Measurements from ENCODE around the gene FAM72C. TPM values are rescaled to one million over a fixed set of nuclear protein-coding genes. Genes with fewer than 3 reads are reported as not detected.
"Not testable (repeated sequence)": the region's sequence is repeated elsewhere in the genome, so short reads cannot be mapped to it uniquely, and the experiment has no call there.

Gene FAM72C
- total and polyA plus RNA-seq, 2 of the 4 experiments (the other 2 are of a cell fraction), result 0.72 to 1.8 TPM

- in situ Hi-C loops (cut with MboI; ENCODE audit: low sequenced_read_pairs); H3K79me1 ChIP-seq (ENCODE audit: low read depth in 1 of 2, low read length in 2 of 2); H3K4ac ChIP-seq (ENCODE audit: low read depth, low read length); H3K9me1 ChIP-seq (ENCODE audit: insufficient read depth, low read length); H4K8ac ChIP-seq (ENCODE audit: low read depth in 2 of 2, low read length in 2 of 2); H2AFZ ChIP-seq (replicated peaks; ENCODE audit: low read length, poor library complexity); H3K36me3 ChIP-seq (ENCODE audit: control insufficient read depth, insufficient read depth, low read length); CTCF ChIA-PET; H3K27ac ChIP-seq (ENCODE audit: insufficient read depth, low read length); H2BK15ac ChIP-seq (ENCODE audit: low read depth, low read length); POLR2A ChIA-PET (ENCODE audit: unreplicated experiment); BruUV-seq (replicated peaks); H3K56ac ChIP-seq (ENCODE audit: extremely low read depth, insufficient read depth, low read length); H2AK5ac ChIP-seq (ENCODE audit: low read depth, low read length); H4K5ac ChIP-seq (ENCODE audit: low read depth, low read length); H2AK9ac ChIP-seq (replicated peaks; ENCODE audit: low read depth, low read length, poor library complexity); H3K4me1 ChIP-seq (ENCODE audit: control insufficient read depth, insufficient read depth, low read length); H3K4me2 ChIP-seq (ENCODE audit: low read depth, low read length); H4K20me1 ChIP-seq (ENCODE audit: insufficient read depth, low read length); H3K23ac ChIP-seq (ENCODE audit: low read depth, low read length); H4K91ac ChIP-seq (ENCODE audit: insufficient read depth, low read depth, low read length); H3K14ac ChIP-seq (replicated peaks; ENCODE audit: low read depth, low read length); H2BK5ac ChIP-seq (ENCODE audit: low read depth, low read length, poor library complexity, severe bottlenecking); H2BK20ac ChIP-seq (ENCODE audit: low read depth, low read length); H3K9me3 ChIP-seq (ENCODE audit: control insufficient read depth, insufficient read depth, low read length); H2BK120ac ChIP-seq (ENCODE audit: low read depth, low read length); H3K18ac ChIP-seq (ENCODE audit: low read depth, low read length); dilution Hi-C loops (cut with HindIII; ENCODE audit: low sequenced_read_pairs, unreplicated experiment); DNase-seq; H3K9ac ChIP-seq (ENCODE audit: low read depth, low read length); intact Hi-C loops (cut with micrococcal nuclease); H3K27me3 ChIP-seq (ENCODE audit: control insufficient read depth, insufficient read depth, low read length); H3K4me3 ChIP-seq (ENCODE audit: insufficient read depth, low read depth, low read length): not testable (repeated sequence)
- WGBS, 2 experiments (ENCODE audit: extremely low coverage in 2 of 2, insufficient read length in 1 of 2), result no CpG with 5 or more reads among the region's 1 CpG
- ATAC-seq (ENCODE audit: low read depth), result peak; percentile 15; the same call in 1 of the 2 replicates
Measured at GRCh38 chr1:143952913-143953312, 18.9 kb downstream of the FAM72C start.

GRCh38 chr1:143951485-143952391 lies 20.0 kb downstream of the FAM72C start:
- CTCF ChIA-PET; H2BK15ac ChIP-seq (ENCODE audit: low read depth, low read length); H3K23ac ChIP-seq (ENCODE audit: low read depth, low read length); H2AK5ac ChIP-seq (ENCODE audit: low read depth, low read length); H4K5ac ChIP-seq (ENCODE audit: low read depth, low read length); dilution Hi-C loops (cut with HindIII; ENCODE audit: low sequenced_read_pairs, unreplicated experiment); H4K91ac ChIP-seq (ENCODE audit: insufficient read depth, low read depth, low read length); H3K56ac ChIP-seq (ENCODE audit: extremely low read depth, insufficient read depth, low read length); H2BK120ac ChIP-seq (ENCODE audit: low read depth, low read length); H3K27ac ChIP-seq (ENCODE audit: insufficient read depth, low read length); H3K4me2 ChIP-seq (ENCODE audit: low read depth, low read length); H3K4me3 ChIP-seq (ENCODE audit: insufficient read depth, low read depth, low read length); POLR2A ChIA-PET (ENCODE audit: unreplicated experiment); H2BK5ac ChIP-seq (ENCODE audit: low read depth, low read length, poor library complexity, severe bottlenecking); H3K36me3 ChIP-seq (ENCODE audit: control insufficient read depth, insufficient read depth, low read length); BruUV-seq (replicated peaks); H2BK20ac ChIP-seq (ENCODE audit: low read depth, low read length); H3K79me1 ChIP-seq (ENCODE audit: low read depth in 1 of 2, low read length in 2 of 2); in situ Hi-C loops (cut with MboI; ENCODE audit: low sequenced_read_pairs); H3K18ac ChIP-seq (ENCODE audit: low read depth, low read length); H3K4ac ChIP-seq (ENCODE audit: low read depth, low read length); H3K4me1 ChIP-seq (ENCODE audit: control insufficient read depth, insufficient read depth, low read length); H4K20me1 ChIP-seq (ENCODE audit: insufficient read depth, low read length); H3K27me3 ChIP-seq (ENCODE audit: control insufficient read depth, insufficient read depth, low read length); H3K9me1 ChIP-seq (ENCODE audit: insufficient read depth, low read length); H2AFZ ChIP-seq (replicated peaks; ENCODE audit: low read length, poor library complexity); H3K9ac ChIP-seq (ENCODE audit: low read depth, low read length); H2AK9ac ChIP-seq (replicated peaks; ENCODE audit: low read depth, low read length, poor library complexity); H3K14ac ChIP-seq (replicated peaks; ENCODE audit: low read depth, low read length); DNase-seq; H3K9me3 ChIP-seq (ENCODE audit: control insufficient read depth, insufficient read depth, low read length); H4K8ac ChIP-seq (ENCODE audit: low read depth in 2 of 2, low read length in 2 of 2); intact Hi-C loops (cut with micrococcal nuclease): not testable (repeated sequence)
- peak; percentile 84 for ATAC-seq (ENCODE audit: low read depth)
- no CpG with 5 or more reads among the region's 6 CpGs for WGBS, 2 experiments (ENCODE audit: extremely low coverage in 2 of 2, insufficient read length in 1 of 2)
